WTC11 (cell line): ENCODE results near the gene FPR2. TPM values are rescaled to one million over a fixed set of nuclear protein-coding genes. Genes with fewer than 3 reads are reported as not detected.

ENCODE experiments used
- ATAC-seq: fragments of 200-7000 bp; cut with Tn5 transposase; 2 replicates; pipeline ENCODE4 v1.10.0; 2021; ENCODE audit warnings: mild to moderate bottlenecking, moderate library complexity
- CTCF ChIA-PET: fragments of 300-600 bp; sonication (Branson Sonifier 250); formaldehyde crosslinking; loops from one replicate; lab custom pipeline; 2021; ENCODE audit warnings: antibody characterized with exemption; lab: Charles Lee
- POLR2A ChIA-PET: fragments of 350-600 bp; sonication (Branson Sonifier 250); formaldehyde crosslinking; loops from one replicate; lab custom pipeline; 2021; ENCODE audit warnings: antibody characterized with exemption; lab: Charles Lee
- DNase-seq: peaks from one replicate; pipeline ENCODE4 v3.0.0; 2021; ENCODE audit warnings: low spot score
- H3K27ac Mint-ChIP-seq: 2 replicates; pipeline ENCODE4 v1.8.0; 2021; ENCODE audit warnings: mixed read lengths
- H3K27me3 Mint-ChIP-seq: 2 replicates; pipeline ENCODE4 v1.8.0; 2021; ENCODE audit warnings: low read depth, mild to moderate bottlenecking, moderate library complexity, mixed read lengths
- H3K36me3 Mint-ChIP-seq: 2 replicates; pipeline ENCODE4 v1.8.0; 2021; ENCODE audit warnings: mixed read lengths
- H3K4me1 Mint-ChIP-seq: 2 replicates; pipeline ENCODE4 v1.8.0; 2022; ENCODE audit warnings: mixed read lengths
- H3K4me3 Mint-ChIP-seq: 2 replicates; pipeline ENCODE4 v1.8.0; 2021; ENCODE audit warnings: mild to moderate bottlenecking, moderate library complexity, mixed read lengths
- H3K9me3 Mint-ChIP-seq: 2 replicates; pipeline ENCODE4 v1.8.0; 2021; ENCODE audit warnings: mixed read lengths
- CBFB ChIP-seq: sonication (generic); formaldehyde crosslinking; IDR thresholded peaks from 2 replicates; pipeline ENCODE4 v1.8.1; 2022; ENCODE audit warnings: mild to moderate bottlenecking, low read depth, missing genetic modification reagents
- ETV6 ChIP-seq: sonication (generic); formaldehyde crosslinking; IDR thresholded peaks from 2 replicates; pipeline ENCODE4 v1.8.1; 2022; ENCODE audit warnings: mild to moderate bottlenecking, missing genetic modification reagents
- GABPB1 ChIP-seq: sonication (generic); formaldehyde crosslinking; IDR thresholded peaks from 2 replicates; pipeline ENCODE4 v1.8.1; 2023; ENCODE audit warnings: mild to moderate bottlenecking, missing genetic modification reagents
- GRHL2 ChIP-seq: fragments of 250-450 bp; sonication (Bioruptor Pico); IDR thresholded peaks from 2 replicates; pipeline ENCODE4 v1.8.0; 2022; ENCODE audit warnings: mild to moderate bottlenecking, moderate library complexity; ENCODE audit not compliant: insufficient replicate concordance, severe bottlenecking
- GTF2I ChIP-seq: fragments of 250-450 bp; sonication (Bioruptor Pico); conservative IDR thresholded peaks from 2 replicates; pipeline ENCODE4 v1.4.0; 2021; ENCODE audit warnings: mild to moderate bottlenecking
- MAX ChIP-seq: sonication (generic); formaldehyde crosslinking; IDR thresholded peaks from 2 replicates; pipeline ENCODE4 v1.8.0; 2022; ENCODE audit warnings: mild to moderate bottlenecking, missing genetic modification reagents
- MXD4 ChIP-seq: fragments of 250-450 bp; sonication (Bioruptor Pico); IDR thresholded peaks from 2 replicates; pipeline ENCODE4 v1.8.0; 2021; ENCODE audit warnings: mild to moderate bottlenecking, moderate library complexity, borderline replicate concordance
- NFYB ChIP-seq: sonication (generic); formaldehyde crosslinking; conservative IDR thresholded peaks from 2 replicates; pipeline ENCODE4 v1.8.0; 2022; ENCODE audit warnings: low read depth, missing genetic modification reagents
- NR1H2 ChIP-seq: sonication (generic); formaldehyde crosslinking; IDR thresholded peaks from 2 replicates; pipeline ENCODE4 v1.9.0; 2021; ENCODE audit warnings: mild to moderate bottlenecking, moderate library complexity, missing genetic modification reagents
- NR3C1 ChIP-seq: sonication (generic); formaldehyde crosslinking; conservative IDR thresholded peaks from 2 replicates; pipeline ENCODE4 v1.8.1; 2023; ENCODE audit warnings: low read depth, mild to moderate bottlenecking, missing genetic modification reagents
- PRDM15 ChIP-seq: sonication (generic); formaldehyde crosslinking; IDR thresholded peaks from 2 replicates; pipeline ENCODE4 v1.8.0; 2022; ENCODE audit warnings: missing genetic modification reagents
- RELA ChIP-seq: sonication (generic); formaldehyde crosslinking; IDR thresholded peaks from 2 replicates; pipeline ENCODE4 v1.8.1; 2022; ENCODE audit warnings: missing genetic modification reagents, mild to moderate bottlenecking, borderline replicate concordance
- RORB ChIP-seq: fragments of 250-450 bp; sonication (Bioruptor Pico); IDR thresholded peaks from 2 replicates; pipeline ENCODE4 v1.9.0; 2021; ENCODE audit warnings: mild to moderate bottlenecking
- ZBTB21 ChIP-seq: sonication (generic); formaldehyde crosslinking; IDR thresholded peaks from 2 replicates; pipeline ENCODE4 v1.8.1; 2023; ENCODE audit warnings: mild to moderate bottlenecking, missing genetic modification reagents, borderline replicate concordance
- ZMAT4 ChIP-seq: fragments of 250-450 bp; sonication (Bioruptor Pico); IDR thresholded peaks from 2 replicates; pipeline ENCODE4 v1.9.0; 2021; ENCODE audit warnings: mild to moderate bottlenecking
- ZNF317 ChIP-seq: sonication (generic); formaldehyde crosslinking; IDR thresholded peaks from 2 replicates; pipeline ENCODE4 v1.8.1; 2023; ENCODE audit warnings: low read depth, mild to moderate bottlenecking, moderate library complexity, missing genetic modification reagents, borderline replicate concordance
- ZNF512 ChIP-seq: sonication (generic); formaldehyde crosslinking; IDR thresholded peaks from 2 replicates; pipeline ENCODE4 v1.8.1; 2022; ENCODE audit warnings: missing genetic modification reagents, borderline replicate concordance
- total RNA-seq: library from RNA; stranded (reverse); gene quantifications from 3 replicates; pipeline ENCODE4 v1.2.3, GENCODE V29; 2021

The FPR2 gene
- total RNA-seq, 1 experiment from 2014 or later: 0.31 TPM

GRCh38 chr19:51713319-51714285 lies 47.4 kb upstream of the FPR2 start:
- peaks cover 65% of the 10 kb centered on the region for H3K27me3 Mint-ChIP-seq
- peaks cover 3% of the 10 kb centered on the region for H3K4me1 Mint-ChIP-seq
- TF ChIP-seq GABPB1 (CRISPR knock-in tag): no peak
- TF ChIP-seq MAX (CRISPR knock-in tag): no peak
- no peak for TF ChIP-seq PRDM15 (CRISPR knock-in tag)
- TF ChIP-seq RELA (CRISPR knock-in tag): no peak
- TF ChIP-seq NR1H2: no peak
- no peak for TF ChIP-seq ETV6
- TF ChIP-seq NR3C1: no peak
- TF ChIP-seq NFYB (CRISPR knock-in tag): no peak
- TF ChIP-seq GTF2I (CRISPR knock-in tag): no peak
- TF ChIP-seq RORB (CRISPR knock-in tag): no peak
- no peak for DNase-seq
- ChIA-PET POLR2A (interaction anchor here (0.6 kb wide), 1 partner anchor 56 kb away, joined by 4 read pairs; no protein-coding TSS in a partner anchor), CTCF (interaction anchor here (0.6 to 6.1 kb wide), 3 partner anchors 11 to 572 kb away, joined by 3 to 46 read pairs (median 16); no protein-coding TSS in a partner anchor)
- no peaks in the 10 kb centered on the region for H3K9me3 Mint-ChIP-seq
- no peak overlapping the region for H3K4me3 Mint-ChIP-seq
- ATAC-seq: no peak
- H3K27ac Mint-ChIP-seq: no peak overlapping the region
- no peaks in the 10 kb centered on the region for H3K36me3 Mint-ChIP-seq

GRCh38 chr19:51714848-51715247 lies 46.1 kb upstream of the FPR2 start:
- no peak overlapping the region for H3K4me3 Mint-ChIP-seq
- TF ChIP-seq PRDM15 (CRISPR knock-in tag): no peak
- TF ChIP-seq ZMAT4 (CRISPR knock-in tag): no peak
- no peak for TF ChIP-seq GRHL2 (CRISPR knock-in tag)
- TF ChIP-seq MXD4: no peak
- TF ChIP-seq CBFB (CRISPR knock-in tag): no peak
- no peak for TF ChIP-seq ZNF512
- no peak for TF ChIP-seq ZNF317 (CRISPR knock-in tag)
- no peak for TF ChIP-seq ZBTB21 (CRISPR knock-in tag)
- H3K9me3 Mint-ChIP-seq: no peaks in the 10 kb centered on the region
- no peaks in the 10 kb centered on the region for H3K36me3 Mint-ChIP-seq
- H3K4me1 Mint-ChIP-seq: peaks cover 7% of the 10 kb centered on the region
- ChIA-PET CTCF (interaction anchor here (6.1 kb wide), 1 partner anchor 63 kb away, joined by 46 read pairs; no protein-coding TSS in a partner anchor), POLR2A (no interaction called here)
- ATAC-seq (no peak), DNase-seq (no peak)
- no peak overlapping the region for H3K27ac Mint-ChIP-seq
- peaks cover 67% of the 10 kb centered on the region for H3K27me3 Mint-ChIP-seq
